ENCODE results near the gene POLR3K. TPM values are rescaled to one million over a fixed set of nuclear protein-coding genes. Genes with fewer than 3 reads are reported as not detected.

Gene POLR3K
- total RNA-seq, 1 experiment from 2014 or later = 40.1 TPM

DNA sequence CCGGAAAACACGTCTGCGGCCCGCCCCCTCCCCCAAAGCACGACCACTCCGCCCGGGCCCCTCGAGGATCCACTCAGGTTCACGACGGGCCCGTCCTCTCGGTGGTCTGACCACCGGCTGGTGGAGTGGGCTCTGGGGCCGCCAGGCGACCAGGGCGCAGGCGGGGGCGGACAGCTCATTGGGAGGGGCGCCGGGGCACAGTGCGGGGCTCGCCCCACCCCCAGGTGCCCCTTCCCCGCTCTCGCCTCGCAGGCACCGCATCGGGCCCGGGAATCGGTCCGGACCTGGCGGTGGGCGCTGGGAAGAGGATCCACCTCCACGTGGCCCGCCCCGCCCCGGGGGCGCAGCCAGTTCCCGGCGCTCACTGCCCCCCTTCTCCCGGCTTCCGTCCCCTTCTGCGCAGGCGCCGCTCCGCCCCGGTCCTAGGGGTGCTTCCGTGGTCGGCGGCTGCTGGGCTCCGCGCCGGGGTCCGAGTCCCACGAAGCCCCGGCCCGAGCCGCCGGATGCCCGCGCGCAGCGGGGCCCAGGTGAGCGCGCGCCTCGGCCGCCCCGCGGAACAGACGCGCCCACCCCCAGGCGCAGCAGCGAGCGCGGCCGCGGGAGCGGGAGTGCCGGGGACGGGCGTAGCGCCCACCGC lies 24.5 kb upstream of the POLR3K start, which contains the start of gene MPG (continued):
- TF ChIP-seq SOX15 (CRISPR knock-in tag; IDR thresholded peaks at IDR 0.05) (no peak), ZNF317 (CRISPR knock-in tag; IDR thresholded peaks at IDR 0.05; ENCODE audit: borderline replicate concordance, low read depth) (no peak), EMX1 (CRISPR knock-in tag; IDR thresholded peaks at IDR 0.05) (no peak), ELF4 (CRISPR knock-in tag; IDR thresholded peaks at IDR 0.05; ENCODE audit: low read depth) (no peak), SMAD3 (CRISPR knock-in tag; IDR thresholded peaks at IDR 0.05; ENCODE audit: borderline replicate concordance) (no peak), KAT7 (CRISPR knock-in tag; IDR thresholded peaks at IDR 0.05; ENCODE audit: borderline replicate concordance) (0 out of 2 replicates have a peak, but pooled peaks have one; percentile 16), NFE2L1 (CRISPR knock-in tag; IDR thresholded peaks at IDR 0.05) (no peak), GTF2I (CRISPR knock-in tag; conservative IDR thresholded peaks at IDR 0.05) (no peak), HMGA2 (CRISPR knock-in tag; IDR thresholded peaks at IDR 0.05) (no peak), ATF1 (CRISPR knock-in tag; IDR thresholded peaks at IDR 0.05) (peak; percentile 31; the same call in 1 of the 2 replicates), ZNF121 (CRISPR knock-in tag; IDR thresholded peaks at IDR 0.05) (no peak), ZNF232 (CRISPR knock-in tag; IDR thresholded peaks at IDR 0.05) (no peak), RORB (CRISPR knock-in tag; IDR thresholded peaks at IDR 0.05) (no peak), ESRRA (CRISPR knock-in tag; IDR thresholded peaks at IDR 0.05; ENCODE audit: borderline replicate concordance) (no peak), OVOL2 (CRISPR knock-in tag; IDR thresholded peaks at IDR 0.05; ENCODE audit: borderline replicate concordance) (no peak), TEAD4 (CRISPR knock-in tag; IDR thresholded peaks at IDR 0.05) (no peak), TEAD1 (CRISPR knock-in tag; IDR thresholded peaks at IDR 0.05) (peak; percentile 63; the same call in 1 of the 2 replicates), MXD4 (CRISPR knock-in tag; IDR thresholded peaks at IDR 0.05; ENCODE audit: borderline replicate concordance) (no peak), ZNF138 (CRISPR knock-in tag; conservative IDR thresholded peaks at IDR 0.05) (0 out of 2 replicates have a peak, but pooled peaks have one; percentile 9), ZNF671 (CRISPR knock-in tag; IDR thresholded peaks at IDR 0.05) (no peak), IRF2 (CRISPR knock-in tag; IDR thresholded peaks at IDR 0.05; ENCODE audit: borderline replicate concordance, low read depth) (no peak), CREB1 (CRISPR knock-in tag; IDR thresholded peaks at IDR 0.05) (no peak)
- TF ChIP-seq, protein P1, sequence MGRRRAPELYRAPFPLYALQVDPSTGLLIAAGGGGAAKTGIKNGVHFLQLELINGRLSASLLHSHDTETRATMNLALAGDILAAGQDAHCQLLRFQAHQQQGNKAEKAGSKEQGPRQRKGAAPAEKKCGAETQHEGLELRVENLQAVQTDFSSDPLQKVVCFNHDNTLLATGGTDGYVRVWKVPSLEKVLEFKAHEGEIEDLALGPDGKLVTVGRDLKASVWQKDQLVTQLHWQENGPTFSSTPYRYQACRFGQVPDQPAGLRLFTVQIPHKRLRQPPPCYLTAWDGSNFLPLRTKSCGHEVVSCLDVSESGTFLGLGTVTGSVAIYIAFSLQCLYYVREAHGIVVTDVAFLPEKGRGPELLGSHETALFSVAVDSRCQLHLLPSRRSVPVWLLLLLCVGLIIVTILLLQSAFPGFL (CRISPR knock-in tag; IDR thresholded peaks at IDR 0.05; ENCODE audit: borderline replicate concordance) = no peak
- TF ChIP-seq, protein P2, sequence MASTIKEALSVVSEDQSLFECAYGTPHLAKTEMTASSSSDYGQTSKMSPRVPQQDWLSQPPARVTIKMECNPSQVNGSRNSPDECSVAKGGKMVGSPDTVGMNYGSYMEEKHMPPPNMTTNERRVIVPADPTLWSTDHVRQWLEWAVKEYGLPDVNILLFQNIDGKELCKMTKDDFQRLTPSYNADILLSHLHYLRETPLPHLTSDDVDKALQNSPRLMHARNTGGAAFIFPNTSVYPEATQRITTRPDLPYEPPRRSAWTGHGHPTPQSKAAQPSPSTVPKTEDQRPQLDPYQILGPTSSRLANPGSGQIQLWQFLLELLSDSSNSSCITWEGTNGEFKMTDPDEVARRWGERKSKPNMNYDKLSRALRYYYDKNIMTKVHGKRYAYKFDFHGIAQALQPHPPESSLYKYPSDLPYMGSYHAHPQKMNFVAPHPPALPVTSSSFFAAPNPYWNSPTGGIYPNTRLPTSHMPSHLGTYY (CRISPR knock-in tag; IDR thresholded peaks at IDR 0.05) = no peak
- TF ChIP-seq, protein P3, sequence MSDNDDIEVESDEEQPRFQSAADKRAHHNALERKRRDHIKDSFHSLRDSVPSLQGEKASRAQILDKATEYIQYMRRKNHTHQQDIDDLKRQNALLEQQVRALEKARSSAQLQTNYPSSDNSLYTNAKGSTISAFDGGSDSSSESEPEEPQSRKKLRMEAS (CRISPR knock-in tag; IDR thresholded peaks at IDR 0.05) = peak; percentile 90
- TF ChIP-seq, protein P4, sequence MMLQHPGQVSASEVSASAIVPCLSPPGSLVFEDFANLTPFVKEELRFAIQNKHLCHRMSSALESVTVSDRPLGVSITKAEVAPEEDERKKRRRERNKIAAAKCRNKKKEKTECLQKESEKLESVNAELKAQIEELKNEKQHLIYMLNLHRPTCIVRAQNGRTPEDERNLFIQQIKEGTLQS (CRISPR knock-in tag; conservative IDR thresholded peaks at IDR 0.05) = no peak
- TF ChIP-seq, protein P5, sequence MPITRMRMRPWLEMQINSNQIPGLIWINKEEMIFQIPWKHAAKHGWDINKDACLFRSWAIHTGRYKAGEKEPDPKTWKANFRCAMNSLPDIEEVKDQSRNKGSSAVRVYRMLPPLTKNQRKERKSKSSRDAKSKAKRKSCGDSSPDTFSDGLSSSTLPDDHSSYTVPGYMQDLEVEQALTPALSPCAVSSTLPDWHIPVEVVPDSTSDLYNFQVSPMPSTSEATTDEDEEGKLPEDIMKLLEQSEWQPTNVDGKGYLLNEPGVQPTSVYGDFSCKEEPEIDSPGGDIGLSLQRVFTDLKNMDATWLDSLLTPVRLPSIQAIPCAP (CRISPR knock-in tag; IDR thresholded peaks at IDR 0.05) = 0 out of 2 replicates have a peak, but pooled peaks have one; percentile 39
- TF ChIP-seq, protein P6, sequence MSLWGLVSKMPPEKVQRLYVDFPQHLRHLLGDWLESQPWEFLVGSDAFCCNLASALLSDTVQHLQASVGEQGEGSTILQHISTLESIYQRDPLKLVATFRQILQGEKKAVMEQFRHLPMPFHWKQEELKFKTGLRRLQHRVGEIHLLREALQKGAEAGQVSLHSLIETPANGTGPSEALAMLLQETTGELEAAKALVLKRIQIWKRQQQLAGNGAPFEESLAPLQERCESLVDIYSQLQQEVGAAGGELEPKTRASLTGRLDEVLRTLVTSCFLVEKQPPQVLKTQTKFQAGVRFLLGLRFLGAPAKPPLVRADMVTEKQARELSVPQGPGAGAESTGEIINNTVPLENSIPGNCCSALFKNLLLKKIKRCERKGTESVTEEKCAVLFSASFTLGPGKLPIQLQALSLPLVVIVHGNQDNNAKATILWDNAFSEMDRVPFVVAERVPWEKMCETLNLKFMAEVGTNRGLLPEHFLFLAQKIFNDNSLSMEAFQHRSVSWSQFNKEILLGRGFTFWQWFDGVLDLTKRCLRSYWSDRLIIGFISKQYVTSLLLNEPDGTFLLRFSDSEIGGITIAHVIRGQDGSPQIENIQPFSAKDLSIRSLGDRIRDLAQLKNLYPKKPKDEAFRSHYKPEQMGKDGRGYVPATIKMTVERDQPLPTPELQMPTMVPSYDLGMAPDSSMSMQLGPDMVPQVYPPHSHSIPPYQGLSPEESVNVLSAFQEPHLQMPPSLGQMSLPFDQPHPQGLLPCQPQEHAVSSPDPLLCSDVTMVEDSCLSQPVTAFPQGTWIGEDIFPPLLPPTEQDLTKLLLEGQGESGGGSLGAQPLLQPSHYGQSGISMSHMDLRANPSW (CRISPR knock-in tag; conservative IDR thresholded peaks at IDR 0.05; ENCODE audit: low read depth) = no peak
- TF ChIP-seq, protein P7, sequence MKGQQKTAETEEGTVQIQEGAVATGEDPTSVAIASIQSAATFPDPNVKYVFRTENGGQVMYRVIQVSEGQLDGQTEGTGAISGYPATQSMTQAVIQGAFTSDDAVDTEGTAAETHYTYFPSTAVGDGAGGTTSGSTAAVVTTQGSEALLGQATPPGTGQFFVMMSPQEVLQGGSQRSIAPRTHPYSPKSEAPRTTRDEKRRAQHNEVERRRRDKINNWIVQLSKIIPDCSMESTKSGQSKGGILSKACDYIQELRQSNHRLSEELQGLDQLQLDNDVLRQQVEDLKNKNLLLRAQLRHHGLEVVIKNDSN (CRISPR knock-in tag; IDR thresholded peaks at IDR 0.05) = peak; percentile 83
- TF ChIP-seq, protein P8, sequence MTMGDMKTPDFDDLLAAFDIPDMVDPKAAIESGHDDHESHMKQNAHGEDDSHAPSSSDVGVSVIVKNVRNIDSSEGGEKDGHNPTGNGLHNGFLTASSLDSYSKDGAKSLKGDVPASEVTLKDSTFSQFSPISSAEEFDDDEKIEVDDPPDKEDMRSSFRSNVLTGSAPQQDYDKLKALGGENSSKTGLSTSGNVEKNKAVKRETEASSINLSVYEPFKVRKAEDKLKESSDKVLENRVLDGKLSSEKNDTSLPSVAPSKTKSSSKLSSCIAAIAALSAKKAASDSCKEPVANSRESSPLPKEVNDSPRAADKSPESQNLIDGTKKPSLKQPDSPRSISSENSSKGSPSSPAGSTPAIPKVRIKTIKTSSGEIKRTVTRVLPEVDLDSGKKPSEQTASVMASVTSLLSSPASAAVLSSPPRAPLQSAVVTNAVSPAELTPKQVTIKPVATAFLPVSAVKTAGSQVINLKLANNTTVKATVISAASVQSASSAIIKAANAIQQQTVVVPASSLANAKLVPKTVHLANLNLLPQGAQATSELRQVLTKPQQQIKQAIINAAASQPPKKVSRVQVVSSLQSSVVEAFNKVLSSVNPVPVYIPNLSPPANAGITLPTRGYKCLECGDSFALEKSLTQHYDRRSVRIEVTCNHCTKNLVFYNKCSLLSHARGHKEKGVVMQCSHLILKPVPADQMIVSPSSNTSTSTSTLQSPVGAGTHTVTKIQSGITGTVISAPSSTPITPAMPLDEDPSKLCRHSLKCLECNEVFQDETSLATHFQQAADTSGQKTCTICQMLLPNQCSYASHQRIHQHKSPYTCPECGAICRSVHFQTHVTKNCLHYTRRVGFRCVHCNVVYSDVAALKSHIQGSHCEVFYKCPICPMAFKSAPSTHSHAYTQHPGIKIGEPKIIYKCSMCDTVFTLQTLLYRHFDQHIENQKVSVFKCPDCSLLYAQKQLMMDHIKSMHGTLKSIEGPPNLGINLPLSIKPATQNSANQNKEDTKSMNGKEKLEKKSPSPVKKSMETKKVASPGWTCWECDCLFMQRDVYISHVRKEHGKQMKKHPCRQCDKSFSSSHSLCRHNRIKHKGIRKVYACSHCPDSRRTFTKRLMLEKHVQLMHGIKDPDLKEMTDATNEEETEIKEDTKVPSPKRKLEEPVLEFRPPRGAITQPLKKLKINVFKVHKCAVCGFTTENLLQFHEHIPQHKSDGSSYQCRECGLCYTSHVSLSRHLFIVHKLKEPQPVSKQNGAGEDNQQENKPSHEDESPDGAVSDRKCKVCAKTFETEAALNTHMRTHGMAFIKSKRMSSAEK (CRISPR knock-in tag; IDR thresholded peaks at IDR 0.05; ENCODE audit: borderline replicate concordance) = no peak
